Suppressor macrophage treated with lipopolysaccharide for 1 hour (primary cell): ENCODE results near the gene KCNQ1.

ENCODE experiments used
- DNase-seq, 3 donors: peaks; one replicate each; pipeline ENCODE4 v3.0.0-alpha.2; 2020 to 2022

KCNQ1 gene

DNA sequence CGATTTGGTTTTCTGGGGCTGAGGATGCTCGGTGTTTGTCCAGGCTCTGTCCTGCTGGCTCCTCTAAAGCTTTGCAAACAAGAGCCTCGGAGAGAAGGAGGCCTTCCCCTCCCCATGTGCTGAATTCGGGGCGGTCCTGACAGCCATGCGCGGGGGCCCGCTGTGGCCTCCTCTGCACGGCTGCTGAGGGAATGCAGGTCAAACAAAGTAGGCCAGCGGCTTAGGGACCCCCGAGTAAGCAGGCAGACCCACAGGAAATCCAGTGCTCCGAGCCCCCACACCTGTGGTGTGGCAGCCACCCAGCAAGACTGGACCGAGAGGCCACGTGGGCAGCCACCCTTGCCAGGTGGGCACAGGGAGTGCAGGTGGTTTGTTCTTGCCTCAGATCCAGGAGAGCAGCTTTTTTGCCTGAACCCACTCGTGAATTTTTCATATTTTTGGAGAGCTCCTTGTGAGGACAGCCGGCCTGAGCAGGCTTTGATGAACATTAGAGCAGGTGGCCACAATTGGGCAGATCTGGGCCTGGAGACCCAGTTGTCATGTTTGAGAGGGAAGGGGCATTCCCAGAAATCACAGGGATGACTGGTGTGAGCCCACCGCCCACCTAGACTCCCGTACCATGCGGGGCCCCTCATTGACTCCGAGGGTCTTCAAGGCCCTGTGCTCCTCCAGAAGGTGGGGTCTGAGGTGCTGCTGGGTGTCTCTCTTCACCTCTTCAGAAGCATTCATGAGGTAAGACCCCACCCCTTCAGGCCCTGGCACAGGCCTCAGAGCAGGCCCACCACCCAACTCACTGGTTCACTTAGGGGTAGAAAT is 298.0 kb downstream of the KCNQ1 start:
- no peak for DNase-seq

DNA sequence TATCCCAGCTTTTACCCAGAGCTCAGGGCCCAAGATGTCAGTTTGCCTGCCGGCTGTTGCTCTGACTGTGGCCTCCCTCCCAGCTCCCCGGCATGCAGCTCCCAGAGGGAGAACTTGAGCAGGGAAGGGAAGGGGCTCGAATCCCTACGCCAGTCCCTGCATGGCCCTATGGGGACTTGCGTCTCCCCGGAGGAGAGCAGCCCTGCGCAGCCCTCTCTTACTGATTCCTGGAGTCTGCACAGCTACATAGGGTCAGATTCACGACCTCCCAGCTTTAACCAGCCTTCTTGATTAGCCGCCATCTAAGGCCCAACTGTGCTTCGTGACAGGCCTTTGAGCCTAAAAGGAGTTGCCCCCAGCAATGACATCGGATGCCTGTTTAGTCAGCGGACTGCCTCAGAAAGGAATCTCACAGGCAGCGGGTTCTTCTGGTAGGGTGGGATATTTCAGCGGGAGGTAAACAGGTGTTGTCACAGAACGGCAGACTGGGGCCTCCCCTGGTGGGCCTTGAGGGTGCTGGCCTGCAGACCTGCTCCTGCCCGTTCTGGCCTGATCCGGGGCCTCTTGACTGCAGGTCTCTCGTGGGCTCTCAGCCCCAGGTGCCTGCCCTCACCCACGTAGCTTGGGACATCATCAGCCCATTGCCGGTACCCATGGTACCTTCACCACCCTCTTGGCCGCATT is 298.8 kb downstream of the KCNQ1 start:
- no peak for DNase-seq

DNA sequence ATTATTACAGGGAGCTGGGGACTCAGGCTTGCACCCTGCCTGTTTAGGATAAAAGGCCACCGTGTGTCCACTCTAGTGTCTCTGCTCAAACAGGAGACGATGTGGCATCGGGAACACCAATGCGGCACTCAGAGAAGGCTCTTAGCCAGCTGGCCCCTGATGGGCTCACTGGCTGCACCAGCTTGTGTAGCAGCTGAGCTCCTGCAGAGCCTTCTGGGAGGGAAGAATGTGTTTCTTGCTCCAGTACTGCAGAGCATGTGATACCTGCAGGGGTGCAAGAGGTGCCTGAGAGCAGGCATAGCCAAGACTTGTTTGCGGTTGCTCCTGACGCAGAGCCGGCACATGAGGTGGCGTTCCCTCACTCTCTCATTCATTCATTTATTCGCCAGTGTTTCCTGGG is 299.4 kb downstream of the KCNQ1 start:
- no peak for DNase-seq

DNA sequence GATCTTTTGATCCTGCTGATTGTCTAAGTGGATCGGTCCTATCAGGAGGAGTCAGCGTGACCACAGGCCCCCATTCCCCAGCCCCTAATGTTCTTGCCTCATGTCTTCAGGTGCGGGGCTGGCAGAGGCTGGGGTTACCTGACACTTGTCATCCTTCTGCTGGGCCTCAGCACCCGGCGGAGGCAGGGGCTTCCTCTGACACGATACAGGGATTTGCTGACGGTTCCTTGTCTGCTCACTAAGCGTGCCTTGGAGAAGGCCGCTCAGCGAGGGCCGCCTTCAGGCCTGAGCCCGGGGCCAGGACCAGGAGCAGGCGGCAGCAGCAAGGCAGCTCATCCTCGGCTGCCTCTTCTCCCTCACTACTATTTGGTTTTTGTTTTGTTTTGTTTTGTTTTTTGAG is 300.7 kb downstream of the KCNQ1 start:
- DNase-seq, result no peak

DNA sequence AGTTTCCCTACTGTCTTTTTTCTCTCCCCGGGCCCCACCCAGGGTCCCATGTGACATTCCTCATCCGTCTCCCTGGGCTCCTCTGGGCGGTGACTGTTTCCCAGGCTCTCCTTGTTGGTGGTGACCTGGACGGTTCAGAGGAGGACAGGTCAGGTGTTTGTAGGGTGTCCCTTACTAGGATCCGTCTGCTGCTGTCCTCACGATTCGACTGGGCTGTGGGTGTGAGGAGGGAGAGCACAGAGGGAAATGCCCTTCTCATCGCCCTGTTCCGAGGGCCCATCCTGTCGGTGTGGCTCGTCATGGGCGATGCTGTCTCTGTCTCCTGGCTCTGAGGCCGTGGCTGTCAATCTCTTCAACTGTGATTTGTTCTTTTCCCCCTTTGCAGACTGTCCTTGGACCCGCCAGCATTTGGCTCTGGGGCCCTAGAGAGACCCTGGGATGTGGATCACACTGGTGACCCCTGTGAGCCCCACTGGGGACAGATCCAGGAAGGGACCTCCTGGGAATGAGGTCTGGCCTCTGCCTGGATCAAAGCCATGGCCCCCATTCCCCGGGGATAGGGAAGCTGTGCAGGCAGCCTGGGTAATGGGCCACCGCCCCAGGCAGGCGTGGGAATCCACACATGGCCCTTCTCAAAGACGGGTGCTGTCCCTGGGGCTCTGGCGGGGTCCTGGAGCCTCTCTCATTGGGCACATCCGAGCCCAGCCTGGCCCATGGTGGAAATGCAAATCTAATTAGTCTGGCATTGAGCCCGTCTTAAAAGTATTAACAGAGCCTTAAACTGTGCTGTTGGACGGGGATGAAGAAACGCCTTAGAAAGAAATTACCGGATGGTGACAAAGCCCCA is 301.8 kb downstream of the KCNQ1 start:
- no peak for DNase-seq

DNA sequence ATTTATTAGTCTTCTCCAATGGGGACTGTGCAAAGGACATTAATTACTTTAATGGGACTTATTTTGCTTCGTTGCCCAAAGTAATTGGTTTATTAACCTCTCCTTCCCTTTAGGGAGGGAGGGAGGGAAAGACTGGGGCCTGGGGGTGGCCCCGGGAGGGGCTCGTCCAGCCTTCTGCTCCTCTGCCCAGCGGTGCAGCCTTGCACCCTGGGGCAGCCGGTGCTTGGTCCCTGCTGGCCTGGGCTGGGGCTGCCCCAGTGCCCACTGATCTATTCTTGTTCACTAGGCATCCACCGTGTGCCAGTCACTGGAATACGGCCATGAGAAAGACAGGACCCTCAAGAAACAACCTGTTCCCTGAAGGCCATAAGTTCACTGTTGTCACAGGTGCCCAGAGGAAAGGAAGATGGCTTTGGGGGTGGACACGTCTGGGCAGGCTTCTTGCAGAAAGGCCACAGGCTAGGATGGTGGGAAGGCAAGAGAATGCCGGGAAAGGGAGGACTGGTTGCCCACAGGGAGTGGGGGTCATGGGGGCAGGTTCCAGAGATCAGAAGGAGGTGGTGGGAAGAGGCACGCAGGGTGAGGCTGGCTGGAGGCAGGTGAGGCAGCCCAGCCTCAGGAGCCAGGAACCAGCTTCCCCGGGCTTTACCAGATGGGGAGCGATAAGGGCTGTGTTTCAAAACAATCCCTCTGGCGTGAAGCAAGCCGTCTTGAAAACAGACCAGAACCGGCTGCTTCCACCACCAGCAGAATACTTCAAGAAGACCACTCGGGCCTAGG is 302.6 kb downstream of the KCNQ1 start:
- no peak for DNase-seq

DNA sequence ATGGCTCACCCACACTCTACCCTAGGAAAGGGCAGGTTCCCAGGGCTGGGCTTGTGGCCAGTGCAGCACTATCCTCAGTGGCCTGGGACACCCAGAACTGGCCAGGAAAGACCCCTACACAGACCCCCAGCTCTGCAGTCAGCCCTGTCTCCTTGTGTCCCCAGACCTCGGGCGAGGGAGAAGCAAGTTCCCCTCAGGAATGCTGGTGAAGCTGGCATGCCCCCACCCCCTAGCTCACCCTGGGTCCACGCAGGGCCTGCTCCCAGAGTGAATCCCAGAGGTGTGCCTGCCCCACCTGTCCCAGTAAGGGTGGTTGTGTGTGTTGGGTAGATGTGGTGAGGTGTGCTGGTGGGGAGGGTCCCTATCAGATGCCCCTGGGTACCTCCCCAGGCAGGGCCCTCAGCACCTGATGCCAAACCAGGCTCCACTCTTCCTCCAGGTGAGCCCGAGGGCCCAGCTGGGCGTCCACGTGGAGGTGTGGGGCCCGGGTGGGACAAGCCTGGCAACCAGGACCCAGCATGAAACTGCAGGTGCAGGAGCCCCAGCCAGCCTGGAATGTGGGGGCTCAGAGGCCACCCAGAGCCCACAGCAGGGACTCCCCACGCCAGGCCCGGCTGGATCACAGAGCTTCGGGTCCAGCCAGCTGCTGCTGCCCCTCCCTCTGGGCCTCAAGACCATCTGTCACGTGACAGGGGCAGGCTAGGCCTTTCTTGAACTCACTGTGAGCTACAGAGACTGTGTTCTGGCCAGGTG is 303.4 kb downstream of the KCNQ1 start:
- DNase-seq, result no peak

DNA sequence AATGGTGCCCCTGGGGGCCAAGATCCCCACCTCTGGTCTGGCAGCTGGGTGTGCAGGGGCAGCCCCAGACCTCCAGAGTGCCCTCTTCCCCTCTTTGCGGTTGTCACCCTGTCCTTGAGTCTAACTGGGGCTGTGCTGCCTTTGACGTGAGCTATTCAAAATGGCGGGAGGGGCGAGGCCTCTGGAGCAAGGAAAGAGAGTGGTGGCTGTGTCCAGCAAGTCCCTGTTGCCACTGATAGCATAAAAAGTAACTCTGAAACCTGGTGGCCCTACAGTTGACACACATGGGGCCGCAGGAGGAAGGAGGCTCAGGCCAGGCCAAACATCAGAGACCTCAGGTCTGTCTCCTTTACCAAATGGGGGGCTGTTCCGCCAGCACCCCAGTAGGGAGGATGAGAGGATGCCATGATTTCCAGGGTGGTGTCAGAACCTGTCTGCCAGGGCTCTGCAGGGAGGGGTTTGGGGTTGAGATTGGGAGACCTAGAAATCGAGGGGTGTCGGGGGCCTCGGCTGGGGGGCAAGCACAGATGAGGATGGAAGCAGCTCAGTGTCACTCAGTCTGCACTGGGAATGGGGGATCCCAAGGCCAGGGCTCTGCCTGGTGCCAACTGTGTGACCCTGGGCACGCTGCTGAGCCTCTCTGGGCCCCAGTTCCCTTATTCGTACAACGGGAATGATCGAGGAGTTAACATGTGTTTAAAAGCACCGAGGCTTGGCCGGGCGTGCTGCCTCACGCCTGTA is 304.2 kb downstream of the KCNQ1 start:
- DNase-seq, result no peak

DNA sequence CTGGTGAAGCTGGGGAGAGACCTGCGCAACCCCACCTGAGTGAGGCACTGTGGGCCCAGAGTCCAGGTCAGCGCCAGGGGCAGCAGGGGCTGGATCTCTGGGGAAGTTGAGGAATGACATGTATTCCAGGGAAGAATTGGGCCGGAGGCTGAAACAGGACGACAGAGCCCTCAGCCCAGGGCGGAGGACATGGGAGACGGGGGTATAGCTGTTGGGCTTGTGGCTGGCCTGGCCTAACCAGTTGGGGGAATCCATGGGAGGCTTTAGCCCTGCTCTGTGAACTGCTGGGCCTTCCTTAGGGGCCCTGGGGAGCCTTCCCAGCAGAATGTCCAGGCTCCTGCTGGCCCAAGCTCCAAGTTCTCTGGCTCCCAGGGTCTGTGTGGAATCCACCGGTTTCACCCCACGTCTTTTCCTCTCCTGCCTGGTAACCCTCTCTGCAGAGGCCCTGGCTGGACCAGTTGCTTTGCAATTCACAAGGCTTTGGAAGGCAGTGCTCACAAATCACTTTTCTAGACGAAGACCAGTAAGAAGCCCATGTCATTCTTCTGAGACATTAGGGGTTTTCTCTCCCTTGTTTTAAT is 305.4 kb downstream of the KCNQ1 start:
- DNase-seq, result no peak

DNA sequence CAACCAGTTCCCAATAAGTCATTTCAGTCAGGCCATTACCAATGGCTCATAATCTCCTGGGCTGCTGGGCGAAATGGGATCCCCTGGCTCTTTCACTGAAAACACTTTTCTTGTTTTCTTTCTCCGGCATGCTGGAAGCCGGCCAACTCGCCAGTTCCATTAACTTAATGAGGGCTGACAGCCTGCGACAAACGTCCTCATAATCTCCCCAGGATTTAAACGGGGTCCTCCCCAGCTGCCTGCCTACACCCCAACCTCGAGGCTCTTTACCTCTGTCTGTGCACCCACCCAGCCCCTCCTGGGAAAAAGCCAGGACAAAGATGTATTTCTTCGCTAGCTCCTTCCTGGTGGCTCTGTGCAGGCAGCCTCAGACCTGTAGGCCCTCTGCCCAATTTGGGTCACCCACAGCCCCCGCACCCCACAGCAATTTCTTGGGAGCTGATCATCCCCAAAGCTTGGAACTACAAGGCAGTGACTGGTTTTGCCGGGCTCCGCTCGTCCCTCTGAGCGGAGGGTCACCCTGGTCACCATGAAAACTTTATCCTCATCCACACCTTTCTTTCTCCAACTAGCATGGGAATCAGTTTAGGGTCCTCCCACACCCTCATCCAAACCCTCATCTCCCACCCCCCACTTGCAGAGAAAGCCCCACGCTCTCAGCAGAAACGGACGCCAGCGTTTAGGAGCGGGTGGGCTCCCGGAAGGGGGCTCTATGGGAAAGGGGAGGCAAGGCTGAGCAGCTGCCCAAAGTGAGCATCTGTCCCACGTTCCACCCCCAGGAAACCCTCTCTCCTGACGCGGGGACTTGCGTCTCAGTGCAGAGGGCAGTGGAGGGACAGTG is 306.1 kb downstream of the KCNQ1 start:
- DNase-seq, result no peak

DNA sequence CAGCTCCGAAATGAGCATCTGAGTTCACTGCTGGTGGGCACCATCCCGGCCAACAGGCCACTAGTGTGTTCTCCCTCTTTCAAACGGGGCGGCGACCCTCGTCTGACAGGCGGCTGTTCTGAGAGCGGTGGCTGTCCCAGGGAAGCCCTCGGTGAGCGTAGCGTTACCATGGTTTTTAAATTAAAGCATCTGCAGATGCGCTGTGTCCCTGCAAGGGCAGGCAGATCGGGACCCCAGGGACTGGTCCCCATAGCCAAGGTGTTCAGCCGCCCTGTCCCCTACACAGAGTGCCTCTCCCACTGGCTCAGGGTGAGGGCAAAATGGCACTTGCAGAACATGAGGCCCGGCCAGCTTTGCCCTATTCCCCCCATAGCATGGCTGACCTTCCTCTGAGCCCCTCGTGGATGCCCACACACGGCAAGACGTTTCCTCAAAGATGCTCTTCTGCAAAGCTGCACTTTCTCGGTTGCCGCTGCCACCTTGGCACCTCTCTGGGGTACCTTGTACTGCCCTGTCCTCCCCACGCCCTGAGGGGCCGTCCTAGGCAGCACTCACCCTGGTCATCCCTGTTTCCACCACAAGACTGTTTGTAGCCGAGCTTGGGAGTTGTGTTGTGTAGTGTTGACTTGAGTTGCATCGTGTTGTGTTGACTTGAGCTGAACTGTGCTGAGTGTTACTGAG is 306.9 kb downstream of the KCNQ1 start:
- DNase-seq, result no peak

DNA sequence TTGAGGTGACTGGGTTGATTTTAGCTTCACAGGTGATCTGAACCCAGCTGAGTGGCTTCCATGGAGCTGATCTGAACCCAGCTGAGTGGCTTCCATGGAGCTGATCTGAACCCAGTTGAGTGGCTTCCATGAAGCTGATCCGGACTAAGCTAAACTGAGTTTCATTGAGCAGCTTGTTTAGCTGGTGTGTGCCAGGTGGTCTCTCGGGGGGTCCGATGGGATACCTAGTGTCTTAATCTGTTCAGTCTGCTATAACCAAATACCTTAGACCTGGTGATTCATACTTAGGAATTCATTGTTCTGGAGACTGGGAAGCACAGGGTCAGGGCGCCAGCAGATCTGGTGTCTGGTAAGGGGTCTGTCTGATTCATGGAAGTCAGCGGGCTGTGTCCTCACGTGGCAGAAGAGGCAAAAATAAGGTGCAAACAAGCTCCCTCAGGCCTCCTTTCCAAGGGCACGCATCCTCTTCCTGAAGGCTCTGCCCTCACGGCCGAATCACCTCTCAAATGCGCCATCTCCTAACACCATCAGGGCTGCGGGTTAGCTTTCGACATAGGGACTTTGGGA is 307.5 kb downstream of the KCNQ1 start:
- no peak for DNase-seq

DNA sequence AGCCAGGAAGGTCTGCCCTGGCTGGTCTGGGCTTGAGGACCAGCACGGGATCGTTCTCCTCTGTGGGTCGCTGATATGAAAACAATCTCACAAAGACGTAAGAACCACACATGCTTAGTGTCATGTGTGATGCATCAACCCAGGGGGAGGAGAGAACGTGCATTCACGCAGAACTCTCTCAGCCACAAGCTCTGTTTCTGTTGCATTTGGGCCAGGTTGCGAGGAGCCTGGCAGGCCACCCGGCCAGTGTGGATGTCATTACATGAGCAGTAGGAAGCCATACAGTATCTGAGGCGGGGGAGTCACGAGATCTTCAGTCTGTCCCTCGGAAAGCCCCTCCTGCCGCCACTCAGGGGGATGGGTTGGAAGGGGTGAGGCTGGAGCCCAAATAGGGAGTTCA is 308.1 kb downstream of the KCNQ1 start:
- DNase-seq, result no peak

DNA sequence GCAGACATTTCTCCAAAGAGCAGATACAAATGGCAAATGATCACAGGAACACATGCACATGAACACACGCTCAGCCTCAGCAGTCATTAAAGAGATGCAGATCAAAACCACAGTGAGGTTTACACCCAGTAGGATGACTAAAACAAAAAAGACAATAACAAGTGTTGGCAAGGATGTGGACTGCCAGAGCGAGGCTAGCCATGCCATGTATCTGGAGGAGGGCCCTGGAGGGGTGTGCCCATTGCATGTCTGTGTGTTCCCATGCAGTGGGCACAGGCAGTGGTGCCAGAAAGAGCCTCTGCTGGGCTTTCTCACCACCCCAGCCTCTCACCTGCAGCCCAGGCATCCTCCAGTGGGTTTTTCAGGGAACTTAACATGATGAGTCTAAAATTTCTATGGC is 309.2 kb downstream of the KCNQ1 start:
- no peak for DNase-seq

DNA sequence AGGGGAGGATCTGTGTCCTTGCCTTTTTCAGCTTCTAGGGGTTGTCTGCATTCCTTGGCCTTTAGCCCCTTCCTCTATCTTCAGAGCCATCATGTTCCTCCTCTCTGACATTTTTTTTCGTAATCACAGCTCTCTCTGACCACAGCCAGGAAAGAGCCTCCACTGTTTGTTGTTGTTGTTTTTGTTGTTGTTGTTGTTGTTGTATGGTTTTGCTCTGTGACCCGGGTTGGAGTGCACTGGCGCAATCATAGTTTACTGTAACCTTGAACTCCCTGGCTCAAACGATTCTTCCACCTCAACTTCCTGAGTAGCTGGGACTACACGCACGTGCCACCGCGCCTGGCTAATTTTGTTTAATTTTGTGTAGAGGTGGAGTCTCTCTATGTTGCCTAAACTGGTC is 310.3 kb downstream of the KCNQ1 start:
- DNase-seq, result no peak

DNA sequence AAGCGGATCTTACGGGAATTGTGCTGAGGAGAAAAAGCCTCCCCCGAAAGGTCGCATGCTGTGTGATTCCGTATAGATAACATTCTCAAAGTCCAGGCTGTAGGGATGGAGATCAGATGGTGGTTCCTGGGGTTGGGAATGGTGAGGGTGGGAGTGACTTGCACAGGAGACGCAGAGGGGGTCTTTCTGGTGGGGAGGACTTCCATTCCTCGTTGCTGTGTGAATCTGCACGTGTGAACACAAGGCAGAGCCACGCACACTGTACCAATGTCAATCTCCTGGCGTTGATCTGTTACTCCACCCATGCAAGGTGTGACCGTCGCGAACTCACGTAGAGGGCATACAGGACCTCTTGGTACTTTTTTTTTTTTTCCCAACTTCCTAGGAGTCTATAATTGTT is 313.9 kb downstream of the KCNQ1 start:
- DNase-seq, result no peak

DNA sequence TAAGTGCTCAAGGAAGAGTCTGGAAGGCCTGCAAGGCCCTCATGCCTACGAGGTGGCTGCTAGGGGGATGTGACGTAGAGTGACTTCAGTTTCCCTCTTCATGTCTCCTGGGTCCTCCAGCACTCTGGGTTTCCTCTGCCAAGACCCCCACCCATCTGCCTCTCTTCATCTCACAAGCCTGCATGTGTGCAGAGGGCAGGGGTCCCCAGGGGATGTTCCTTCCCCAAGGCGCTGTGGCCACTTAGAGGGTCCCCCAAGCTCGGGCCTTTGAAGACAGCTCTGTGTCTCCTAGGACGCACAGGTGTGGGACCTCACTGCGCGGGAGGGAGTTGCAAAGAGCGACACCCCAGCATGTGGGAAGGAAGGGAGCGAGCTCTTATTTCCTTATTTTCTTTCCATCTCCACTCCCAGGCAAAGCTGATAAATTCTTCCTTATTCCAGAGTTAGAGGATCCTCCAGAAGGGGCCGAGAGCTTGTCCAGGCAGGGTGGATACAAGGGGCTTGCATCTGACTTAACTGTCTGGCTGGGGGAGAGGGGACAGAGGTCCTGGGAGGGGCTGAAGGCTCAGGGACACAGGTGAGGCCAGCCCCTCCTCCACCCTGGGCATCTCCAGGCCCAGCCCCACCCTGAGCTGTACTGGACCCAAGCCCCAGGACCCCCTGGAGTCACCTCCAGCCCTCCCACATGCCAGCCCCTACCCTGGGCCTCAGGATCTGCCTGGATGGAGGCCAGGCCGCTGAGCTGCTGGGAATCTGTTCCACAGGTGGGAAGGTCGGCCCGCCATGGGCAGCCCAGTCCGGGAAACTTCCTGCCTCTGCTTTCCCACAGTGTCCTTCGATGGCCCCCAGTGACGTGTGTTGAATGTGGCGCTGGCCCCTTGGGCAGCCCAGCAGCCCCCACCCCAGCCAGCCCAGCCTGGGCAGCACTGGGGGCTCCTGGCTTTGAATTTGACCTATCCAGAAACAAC is 314.7 kb downstream of the KCNQ1 start:
- DNase-seq, result no peak
